Superior temporal gyrus (tissue), 1 donor: ENCODE data around the gene FOXP1.
"Not testable (repeated sequence)": the region's sequence is repeated elsewhere in the genome, so short reads cannot be mapped to it uniquely, and the experiment has no call there.

Experiments used
- DNase-seq: peaks from one replicate; pipeline ENCODE4 v3.0.0-alpha.2; 2016; ENCODE audit errors: extremely low spot score

Gene FOXP1

DNA sequence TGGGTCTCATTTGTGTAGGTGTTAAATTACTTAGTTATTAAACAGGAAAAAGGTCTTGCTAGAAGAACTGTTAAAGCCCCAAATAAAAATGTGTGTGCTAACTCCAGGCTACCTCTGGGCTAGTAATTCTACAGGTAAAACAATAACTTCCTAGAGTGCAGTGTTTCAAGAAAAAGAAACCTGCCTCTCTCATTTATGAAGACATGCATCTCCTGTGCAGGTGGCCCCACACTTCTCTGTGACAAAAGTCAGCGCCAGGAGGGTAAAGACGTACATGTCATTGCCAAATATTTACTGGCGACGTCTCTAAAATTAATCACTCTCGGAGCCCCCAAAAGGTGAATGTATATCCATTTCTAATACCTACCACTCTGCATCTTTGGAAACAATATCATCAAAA lies 131.7 kb downstream of the FOXP1 start:
- no peak for DNase-seq

DNA sequence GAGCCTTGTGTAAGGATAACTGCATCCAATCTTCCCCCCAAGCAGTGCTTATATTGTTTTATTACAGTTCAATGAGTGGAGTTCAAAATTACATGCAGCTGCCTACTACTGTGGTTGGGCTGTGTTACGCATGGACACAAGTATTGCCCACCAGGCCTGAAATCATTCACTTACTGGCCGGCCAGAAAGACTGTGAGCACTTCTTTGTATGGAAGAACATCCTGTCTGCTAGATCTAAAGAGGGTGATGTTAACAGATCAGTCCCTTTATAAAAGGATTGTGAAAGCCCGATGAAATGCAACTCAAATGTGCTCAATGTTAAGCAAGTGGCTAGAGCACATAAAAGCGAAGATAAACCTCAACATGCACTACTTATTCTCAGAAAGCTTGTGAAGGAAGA lies 132.5 kb downstream of the FOXP1 start:
- DNase-seq: no peak

DNA sequence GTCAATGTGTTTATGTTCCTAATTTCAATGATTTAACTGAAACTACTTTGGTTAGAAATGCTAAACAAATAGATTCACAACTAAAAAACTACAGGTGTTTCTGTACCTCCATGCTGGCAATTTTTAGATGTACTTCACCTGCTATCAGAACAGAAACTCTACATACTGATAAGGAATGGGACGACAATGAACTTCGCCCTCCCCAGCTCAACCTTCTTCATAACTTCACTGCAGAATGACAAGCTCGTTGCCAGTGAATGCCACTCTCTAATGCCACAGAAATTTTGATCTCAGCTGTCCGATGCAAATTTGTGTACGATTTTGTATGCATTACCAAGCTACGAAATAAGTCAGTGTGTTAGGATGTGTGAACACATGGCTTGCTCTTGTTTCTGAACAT lies 133.4 kb downstream of the FOXP1 start:
- DNase-seq: no peak

GRCh38 chr3:71447803-71448202 lies 135.7 kb downstream of the FOXP1 start:
- no peak for DNase-seq

GRCh38 chr3:71447197-71447596 lies 136.3 kb downstream of the FOXP1 start:
- DNase-seq: no peak

- DNase-seq: no peak
These were observed 136.8 kb downstream of the FOXP1 start for GRCh38 chr3:71446734-71447133.

- DNase-seq: no peak
These were observed 137.3 kb downstream of the FOXP1 start for GRCh38 chr3:71446260-71446659.

- DNase-seq: no peak
These were observed 138.7 kb downstream of the FOXP1 start for GRCh38 chr3:71444861-71445259.

DNA sequence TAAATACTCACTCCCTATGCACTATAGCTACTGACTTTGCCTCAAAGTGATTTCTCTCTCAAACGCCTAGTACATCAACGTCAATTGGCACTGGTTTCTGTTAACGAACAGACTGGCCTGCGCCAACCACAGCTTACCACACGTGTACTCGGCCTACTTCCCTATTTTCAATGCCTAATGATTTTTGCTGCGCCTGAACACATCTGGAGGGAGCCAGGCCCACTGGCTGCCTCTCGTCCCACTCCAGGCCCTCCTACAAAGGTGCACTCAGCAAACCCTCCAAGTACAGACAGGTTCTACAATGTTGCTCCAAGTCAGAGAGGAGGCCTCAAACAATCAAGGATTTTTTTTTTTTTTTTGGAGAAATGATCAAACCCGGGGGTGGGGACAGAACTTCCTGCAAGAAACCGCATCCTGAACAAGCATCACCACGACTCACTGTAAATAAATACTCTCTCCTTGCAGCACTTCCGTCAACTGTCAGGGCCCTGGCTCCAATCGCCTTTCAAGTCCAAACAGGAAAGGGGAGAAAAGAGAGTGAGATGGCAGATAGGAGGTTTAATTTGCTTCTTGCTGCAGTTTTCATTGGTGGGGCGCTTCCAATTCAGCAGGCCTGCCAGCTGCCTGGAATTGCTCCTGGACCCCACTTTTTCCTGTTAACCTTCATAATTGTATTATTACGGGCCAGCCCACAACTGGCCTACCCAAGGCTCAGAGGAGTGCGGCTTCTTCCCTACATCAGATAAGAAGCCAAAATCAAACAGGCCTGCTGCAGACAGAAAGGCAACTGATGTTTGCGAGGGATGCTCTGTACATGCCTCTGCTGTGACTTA lies 139.3 kb downstream of the FOXP1 start:
- DNase-seq: no peak

DNA sequence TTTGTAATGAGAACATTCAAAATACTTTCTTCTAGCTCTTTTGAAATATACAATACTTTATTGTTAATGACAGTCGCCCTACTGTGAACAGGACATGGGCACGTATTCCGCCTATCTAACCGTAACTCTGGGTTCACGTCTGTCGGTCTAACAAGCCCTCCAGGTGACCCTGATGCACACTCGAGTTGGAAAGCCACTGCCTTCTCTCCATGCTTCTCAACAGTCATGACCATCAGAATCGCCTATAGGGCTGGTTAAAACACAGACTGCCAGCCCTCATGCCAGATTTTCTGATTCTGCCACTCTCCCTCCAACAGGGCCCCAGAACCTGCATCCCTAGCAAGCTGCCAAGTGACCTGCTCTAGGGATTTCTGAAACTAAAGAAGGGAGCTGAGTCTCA lies 140.2 kb downstream of the FOXP1 start:
- DNase-seq: no peak

GRCh38 chr3:71442652-71443042 lies 140.9 kb downstream of the FOXP1 start:
- DNase-seq: no peak

- DNase-seq: no peak
These were observed 141.4 kb downstream of the FOXP1 start for GRCh38 chr3:71441925-71442651.

GRCh38 chr3:71441217-71441924 lies 142.2 kb downstream of the FOXP1 start:
- DNase-seq: no peak

GRCh38 chr3:71438904-71439303 lies 144.6 kb downstream of the FOXP1 start:
- no peak for DNase-seq

- no peak for DNase-seq
These were observed 145.3 kb downstream of the FOXP1 start for GRCh38 chr3:71438071-71438685.

- DNase-seq: no peak
These were observed 147.2 kb downstream of the FOXP1 start for GRCh38 chr3:71436337-71436736.

GRCh38 chr3:71435836-71436235 lies 147.7 kb downstream of the FOXP1 start:
- not testable (repeated sequence) for DNase-seq

DNA sequence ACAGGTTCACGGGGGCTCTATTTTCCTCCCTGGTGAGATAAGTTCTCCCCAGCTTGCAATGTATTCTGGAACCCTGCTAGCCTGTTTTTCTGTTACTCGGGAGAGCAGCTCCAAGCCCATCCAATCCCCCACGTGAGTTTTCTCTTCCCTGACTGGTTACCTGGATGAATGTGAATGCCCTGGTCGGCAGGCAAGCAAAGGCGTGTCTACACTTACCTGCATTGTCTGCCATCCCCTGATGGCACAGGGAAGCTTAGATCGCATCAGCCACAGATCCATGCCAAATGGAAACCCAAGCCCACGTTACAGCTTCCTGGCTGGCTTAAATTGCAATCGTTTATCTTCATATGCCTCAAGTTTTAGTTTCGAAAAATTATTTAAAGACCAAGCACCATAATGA lies 149.9 kb downstream of the FOXP1 start:
- no peak for DNase-seq

- no peak for DNase-seq
These were observed 151.2 kb downstream of the FOXP1 start for GRCh38 chr3:71432044-71432975.

DNA sequence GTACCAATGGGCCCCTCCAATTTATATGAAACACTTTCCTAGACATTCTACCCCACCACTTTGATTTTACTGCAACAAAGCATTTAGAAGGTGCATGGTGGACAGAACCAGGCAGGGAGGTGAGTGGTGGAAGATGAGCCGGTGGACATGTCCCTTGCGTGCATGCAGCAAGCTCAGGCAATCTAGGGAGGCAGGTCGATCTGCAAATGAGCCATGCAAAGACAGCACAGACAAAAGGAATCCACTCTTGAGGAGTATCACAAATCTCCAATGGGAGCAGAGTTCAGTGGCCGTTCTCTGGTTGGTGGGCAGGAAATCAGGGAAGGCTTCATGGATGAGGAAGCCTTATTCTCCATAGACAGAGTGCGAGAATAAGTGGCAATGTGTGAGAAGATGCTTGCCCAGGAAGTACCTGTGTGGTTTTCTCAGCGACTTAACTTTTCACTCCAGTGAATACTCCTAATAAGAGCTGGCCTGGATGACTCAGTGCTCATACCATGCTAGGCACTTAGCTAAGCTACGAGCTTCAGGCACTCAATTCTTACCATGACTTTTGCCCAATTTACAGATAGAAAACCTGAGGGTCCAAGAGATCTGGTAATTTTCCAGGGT lies 152.5 kb downstream of the FOXP1 start:
- DNase-seq: no peak

DNA sequence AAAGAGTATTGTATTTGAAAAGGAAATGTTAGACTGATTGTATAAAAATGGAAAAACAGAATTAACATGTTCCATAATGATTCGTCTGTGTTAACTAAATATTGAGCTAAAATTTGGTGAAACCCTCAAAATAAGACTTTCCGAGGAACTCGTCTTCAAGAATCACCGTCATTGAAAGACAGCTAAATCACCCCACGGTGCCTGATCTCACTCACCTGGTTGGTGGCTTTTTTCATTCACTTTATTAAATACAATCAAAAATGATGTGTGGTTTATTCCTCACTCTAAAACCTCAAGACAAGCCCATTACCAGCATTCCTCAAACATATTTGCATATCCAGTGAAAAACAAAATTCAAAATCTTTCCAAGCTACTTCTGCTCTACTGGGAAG lies 153.9 kb downstream of the FOXP1 start:
- DNase-seq: no peak
